Measurements from ENCODE around the gene MST1R. TPM values are rescaled to one million over a fixed set of nuclear protein-coding genes. Genes with fewer than 3 reads are reported as not detected.
A peak's percentile ranks its signal among the peaks of the same experiment; 100 is the strongest.
"Not testable (repeated sequence)": the region's sequence is repeated elsewhere in the genome, so short reads cannot be mapped to it uniquely, and the experiment has no call there.

The MST1R gene
- total and polyA plus RNA-seq, 9 of the 15 experiments (the other 6 are each of a cell fraction or from before 2014, with no cell fraction given): 1.3 to 10.0 (median 3.8) TPM

- TF ChIP-seq ARID4B (CRISPR knock-in tag; IDR thresholded peaks at IDR 0.05): 0 out of 2 replicates have a peak, but pooled peaks have one; percentile 37
- TF ChIP-seq NR1H2 (CRISPR knock-in tag; IDR thresholded peaks at IDR 0.05): no peak
- TF ChIP-seq FOXK2 (conservative IDR thresholded peaks at IDR 0.05 in 1 of 2, IDR thresholded peaks at IDR 0.05 in 1 of 2; ENCODE audit: low read depth in 2 of 2): peak in 1 of 2 experiments; percentile 22; a peak in 1 of 4 replicates
- peak; percentile 34; the same call in 1 of the 2 replicates for TF ChIP-seq MAX (CRISPR knock-in tag; IDR thresholded peaks at IDR 0.05)
- 0 out of 4 replicates have a peak, but pooled peaks of 1 of the 2 experiments have one; percentile 43 for TF ChIP-seq UBTF (IDR thresholded peaks at IDR 0.05; ENCODE audit: borderline replicate concordance in 1 of 2, low read depth in 2 of 2, low read length in 2 of 2)
- TF ChIP-seq JUND (IDR thresholded peaks at IDR 0.05; ENCODE audit: borderline replicate concordance, low read depth, low read length): 0 out of 2 replicates have a peak, but pooled peaks have one; percentile 16
- TF ChIP-seq JUND (tag; IDR thresholded peaks at IDR 0.05; ENCODE audit: borderline replicate concordance, low read depth, low read length): no peak; the same call in 2 of the 3 replicates
- peak; percentile 76 for TF ChIP-seq VEZF1 (CRISPR knock-in tag; IDR thresholded peaks at IDR 0.05)
These were observed 2.5 kb upstream of the MST1R start (continued) for GRCh38 chr3:49906073-49906743.

GRCh38 chr3:49904448-49904847, 775 bp upstream of the MST1R start:
- H3K9me1 ChIP-seq (ENCODE audit: control insufficient read depth, insufficient read depth, low read length); FAIRE-seq; H3K27me3 ChIP-seq (ENCODE audit: control insufficient read depth in 2 of 2, insufficient read depth in 2 of 2, low read length in 2 of 2); DNase-seq (ENCODE audit: extremely low read depth in 1 of 4, low spot score in 3 of 4); BruUV-seq (replicated peaks); H3K36me3 ChIP-seq (ENCODE audit: control insufficient read depth, insufficient read depth, low read length); in situ Hi-C loops (cut with MboI); CTCF ChIA-PET (ENCODE audit: low intra/inter-chr PET ratio); H4K20me1 ChIP-seq (replicated peaks; ENCODE audit: control insufficient read depth, insufficient read depth, low read length); ATAC-seq; H3K9me3 ChIP-seq (replicated peaks; ENCODE audit: control insufficient read depth, insufficient read depth, low read depth, low read length): not testable (repeated sequence)
- peaks cover 40 to 75% of the 10 kb centered on the region in 2 experiments for H3K4me1 ChIP-seq (replicated peaks in 1 of 2; ENCODE audit: control insufficient read depth in 2 of 2, insufficient read depth in 2 of 2, low read length in 2 of 2)
- peaks cover 27% of the 10 kb centered on the region for H3K79me2 ChIP-seq (ENCODE audit: control insufficient read depth, insufficient read depth, low read length)
- peak overlapping the region; percentile 40 for H3K4me3 ChIP-seq
- H2AFZ ChIP-seq (ENCODE audit: low read depth, low read length): peak overlapping the region; percentile 73; the same call in 1 of the 2 replicates
- peak overlapping the region; percentile 79 to 92 for H3K9ac ChIP-seq (ENCODE audit: insufficient read depth in 1 of 2, low read depth in 2 of 2, low read length in 2 of 2)
- POLR2A ChIA-PET: interaction anchor here (1.3 kb wide), 1 partner anchor 102 kb away, joined by 4 read pairs; the partner anchor contains the start of gene INKA1
- peak overlapping the region; percentile 82 for H3K27ac ChIP-seq (ENCODE audit: extremely low read depth, low read depth, low read length)
- intact Hi-C loops (cut with micrococcal nuclease): loop anchor here (10.0 kb wide), 1 partner anchor 350 kb away; the partner anchor contains the start of gene BSN
- H3K4me2 ChIP-seq (ENCODE audit: insufficient read depth, low read length): peak overlapping the region; percentile 83
- 53% methylated on average over 8 of the region's 13 CpGs for WGBS (ENCODE audit: insufficient coverage, low coverage, missing lambda C conversion rate)
